Stimulated activated CD8-positive, alpha-beta memory T cell treated with anti-CD3 and anti-CD28 coated beads, Interleukin-4, amount 100 ng/mL, for 24 hours (primary cell): ENCODE measurements around the gene GALE.
"Not testable (repeated sequence)": the region's sequence is repeated elsewhere in the genome, so short reads cannot be mapped to it uniquely, and the experiment has no call there.

Experiments
- DNase-seq: peaks from one replicate; pipeline ENCODE4 v3.0.0-alpha.2; 2020; ENCODE audit warnings: low read depth

GALE gene

GRCh38 chr1:23809751-23810171, 9.2 kb upstream of the GALE start:
- peak; percentile 70 for DNase-seq

- no peak for DNase-seq
Observed at GRCh38 chr1:23807453-23807852, 6.9 kb upstream of the GALE start.

DNA sequence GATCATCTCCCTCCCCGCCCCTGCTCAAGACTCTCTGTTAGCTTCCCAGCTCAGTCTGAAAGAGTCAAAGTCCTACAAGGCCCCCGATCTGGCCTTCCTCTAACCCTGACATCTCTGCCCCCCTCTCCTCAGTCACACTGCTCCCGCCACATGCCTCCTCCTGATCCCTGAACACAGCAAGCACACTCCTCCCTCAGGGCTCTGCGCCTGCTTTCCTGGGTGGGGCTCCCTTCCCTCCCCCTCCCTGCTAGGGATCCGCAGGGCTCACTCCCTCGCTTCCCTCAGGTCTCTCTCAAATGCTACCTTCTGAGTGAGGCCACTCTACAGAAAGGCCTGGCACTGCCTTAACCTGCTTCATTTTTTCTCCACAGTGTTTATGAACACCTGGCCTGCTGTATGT, 5.7 kb upstream of the GALE start:
- no peak for DNase-seq

DNA sequence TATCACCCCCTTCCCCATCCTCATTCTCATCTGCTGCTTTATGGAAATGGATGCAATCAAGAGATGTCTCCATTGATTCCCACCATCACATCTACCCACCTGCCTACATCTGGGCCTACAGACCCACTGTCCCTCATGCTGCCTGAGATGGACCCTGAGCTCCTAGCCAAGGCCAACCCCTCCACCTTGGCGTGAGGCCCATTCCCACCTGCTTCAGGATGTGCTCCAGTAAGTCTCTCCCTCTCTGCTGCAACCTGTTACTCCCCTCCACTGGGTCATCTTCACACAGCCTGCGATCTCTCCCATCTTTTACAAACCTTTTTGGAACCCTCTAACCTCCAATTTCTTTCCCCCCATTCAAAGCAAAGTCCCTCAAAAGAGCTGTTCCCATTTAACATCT, 4.5 kb upstream of the GALE start:
- no peak for DNase-seq

DNA sequence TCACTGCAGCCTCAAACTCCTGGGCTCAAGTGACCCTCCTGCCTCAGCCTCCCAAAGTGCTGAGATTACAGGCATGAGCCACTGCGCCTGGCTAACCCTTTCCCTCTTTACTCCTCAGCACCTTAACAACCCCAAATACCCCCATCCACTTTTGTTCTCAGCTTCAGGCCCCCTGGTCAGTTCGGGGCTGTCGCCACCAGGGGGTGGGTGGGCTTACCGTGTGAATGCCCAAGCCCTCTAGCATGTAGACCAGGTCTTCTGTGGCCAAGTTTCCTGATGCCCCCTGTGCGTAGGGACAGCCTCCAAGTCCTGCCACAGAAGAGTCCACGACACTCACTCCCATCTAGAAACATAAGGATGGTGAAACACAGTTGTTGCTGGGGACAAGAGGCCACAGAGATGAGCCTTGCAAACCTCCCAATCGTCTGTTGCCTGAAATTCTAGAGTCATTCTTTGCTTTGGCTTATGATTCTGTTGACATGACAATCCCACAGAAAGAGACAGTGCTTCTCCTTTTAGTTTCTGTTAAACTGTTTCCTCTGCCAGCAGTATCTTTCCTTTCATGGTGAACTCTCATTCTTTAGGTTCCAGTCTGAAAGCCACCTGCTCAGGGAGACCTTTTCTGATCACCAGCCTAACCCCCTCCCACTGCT, 3.8 kb upstream of the GALE start:
- no peak for DNase-seq

DNA sequence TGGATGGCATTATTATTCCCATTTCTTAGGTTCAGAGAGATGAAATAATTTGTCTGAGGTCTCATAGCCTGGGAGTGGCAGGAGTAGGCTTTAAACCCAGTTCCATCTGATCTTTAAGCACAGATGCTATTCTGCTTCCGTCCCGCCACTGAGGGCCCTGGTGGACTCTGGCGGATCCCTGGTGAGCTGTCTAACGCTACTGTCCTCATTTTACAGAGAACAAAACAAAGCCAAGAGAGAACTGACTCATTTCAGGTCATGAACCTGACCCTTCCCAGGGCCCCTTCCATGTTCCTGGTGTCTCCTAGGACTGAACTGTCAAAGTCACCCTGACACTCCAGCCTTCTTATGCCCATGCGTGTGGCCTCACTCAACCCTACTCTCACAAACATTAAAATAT, 3.1 kb upstream of the GALE start:
- no peak for DNase-seq

- not testable (repeated sequence) for DNase-seq
Observed at GRCh38 chr1:23802809-23803342, 2.3 kb upstream of the GALE start.

- DNase-seq = no peak
Observed at GRCh38 chr1:23801876-23802275, 1.3 kb upstream of the GALE start.

DNA sequence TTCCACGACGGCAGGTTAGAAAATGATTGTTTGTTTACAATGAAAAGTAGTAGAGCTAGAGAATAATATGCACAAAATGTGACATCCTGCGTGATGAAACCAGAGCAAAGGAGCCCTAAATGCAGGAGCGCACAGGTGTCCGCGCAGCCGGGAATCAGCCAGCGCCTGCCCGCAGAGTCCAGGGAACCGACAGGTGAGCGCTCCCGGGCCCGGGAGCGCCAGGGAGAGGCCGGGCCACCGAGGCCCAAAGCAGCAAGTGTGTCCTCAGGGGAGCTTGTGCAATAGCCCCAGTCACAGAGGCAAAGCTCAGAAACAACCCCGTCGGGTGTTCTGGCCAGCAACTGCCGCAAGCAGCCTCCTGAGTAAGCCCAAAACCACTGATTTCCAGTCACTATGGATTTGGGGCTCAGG, 789 bp upstream of the GALE start:
- no peak for DNase-seq

DNA sequence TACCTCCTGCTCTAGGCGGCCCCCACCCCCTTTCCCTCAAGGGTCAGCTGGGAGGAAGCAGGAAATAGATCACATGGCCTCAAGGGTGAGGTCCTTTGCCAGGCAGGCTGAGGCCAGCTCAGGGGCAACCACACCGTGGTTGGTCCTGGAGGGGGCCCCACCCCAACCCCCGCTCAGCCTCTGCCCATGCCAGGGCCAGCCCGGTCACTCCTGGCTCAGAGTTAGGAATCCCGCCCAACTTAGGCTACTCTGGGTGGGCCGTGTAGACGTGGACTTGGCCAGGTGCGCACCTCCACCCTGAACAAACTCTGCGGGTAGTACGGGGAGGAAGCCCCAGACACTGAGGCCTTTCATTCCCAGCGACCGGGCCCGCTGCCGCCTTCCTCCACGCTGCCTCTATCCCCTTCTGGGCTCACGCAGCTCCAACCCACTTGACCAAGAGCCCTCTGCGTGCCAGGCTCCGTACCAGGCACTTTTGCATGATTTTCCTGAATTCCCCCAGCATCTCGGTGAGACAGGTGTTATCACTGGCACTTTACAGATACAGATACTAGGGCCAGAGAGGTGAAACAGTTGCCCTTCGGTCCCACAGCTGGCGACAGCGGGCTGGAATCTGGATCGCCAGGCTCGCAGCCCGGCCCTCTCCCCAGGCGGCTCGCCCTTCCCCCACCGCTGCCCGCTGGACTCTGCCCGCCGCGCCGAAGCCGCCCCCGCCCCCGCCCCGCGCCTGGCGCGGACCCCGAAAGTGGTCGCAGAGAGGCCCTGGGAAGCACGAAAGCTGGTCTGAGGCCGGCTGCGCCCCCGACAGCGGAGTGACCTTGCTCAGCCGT, 769 bp downstream of the GALE start:
- DNase-seq = no peak

DNA sequence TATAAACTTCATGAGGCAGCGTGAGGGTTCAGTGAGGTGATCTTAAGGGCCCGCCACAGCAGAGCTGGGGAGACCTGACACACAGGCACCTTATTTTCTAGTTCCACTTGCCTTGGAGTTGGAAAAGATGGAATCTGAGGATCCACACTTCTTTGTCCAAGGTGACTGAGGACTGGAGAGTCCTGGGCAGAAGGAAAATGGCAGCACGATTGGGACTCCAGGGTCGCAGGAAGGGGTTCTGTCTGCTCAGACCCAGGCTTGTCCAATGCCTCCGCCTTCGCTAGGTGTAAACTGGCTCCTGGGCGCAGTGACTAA, 1.3 kb downstream of the GALE start:
- no peak for DNase-seq

DNA sequence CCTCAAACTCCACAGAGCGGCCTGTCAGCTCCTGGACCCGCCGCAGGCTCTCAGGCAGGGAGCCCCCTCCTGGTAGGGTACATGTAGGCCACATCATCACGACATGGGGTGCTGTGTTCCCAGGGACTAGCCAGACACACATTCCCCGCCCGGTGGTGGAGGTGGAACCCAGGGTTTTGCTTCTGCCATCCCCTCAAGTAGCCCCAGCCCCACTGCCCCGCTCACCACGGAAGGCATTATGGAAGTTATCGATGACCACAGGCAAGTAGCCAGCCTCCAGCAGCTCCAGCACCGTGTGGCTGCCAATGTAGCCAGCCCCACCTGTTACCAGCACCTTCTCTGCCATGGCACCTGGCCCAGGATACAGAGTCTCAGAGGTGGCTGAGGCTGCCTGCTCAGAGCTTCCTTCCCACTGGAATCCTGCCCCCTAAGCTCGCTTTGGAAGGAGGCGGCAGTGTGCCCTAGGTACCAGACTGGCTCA, 1.9 kb downstream of the GALE start:
- no peak for DNase-seq

- DNase-seq = no peak
Observed at GRCh38 chr1:23797478-23798448, 2.8 kb downstream of the GALE start.

- DNase-seq = no peak
Observed at GRCh38 chr1:23796466-23797271, 3.9 kb downstream of the GALE start.

DNA sequence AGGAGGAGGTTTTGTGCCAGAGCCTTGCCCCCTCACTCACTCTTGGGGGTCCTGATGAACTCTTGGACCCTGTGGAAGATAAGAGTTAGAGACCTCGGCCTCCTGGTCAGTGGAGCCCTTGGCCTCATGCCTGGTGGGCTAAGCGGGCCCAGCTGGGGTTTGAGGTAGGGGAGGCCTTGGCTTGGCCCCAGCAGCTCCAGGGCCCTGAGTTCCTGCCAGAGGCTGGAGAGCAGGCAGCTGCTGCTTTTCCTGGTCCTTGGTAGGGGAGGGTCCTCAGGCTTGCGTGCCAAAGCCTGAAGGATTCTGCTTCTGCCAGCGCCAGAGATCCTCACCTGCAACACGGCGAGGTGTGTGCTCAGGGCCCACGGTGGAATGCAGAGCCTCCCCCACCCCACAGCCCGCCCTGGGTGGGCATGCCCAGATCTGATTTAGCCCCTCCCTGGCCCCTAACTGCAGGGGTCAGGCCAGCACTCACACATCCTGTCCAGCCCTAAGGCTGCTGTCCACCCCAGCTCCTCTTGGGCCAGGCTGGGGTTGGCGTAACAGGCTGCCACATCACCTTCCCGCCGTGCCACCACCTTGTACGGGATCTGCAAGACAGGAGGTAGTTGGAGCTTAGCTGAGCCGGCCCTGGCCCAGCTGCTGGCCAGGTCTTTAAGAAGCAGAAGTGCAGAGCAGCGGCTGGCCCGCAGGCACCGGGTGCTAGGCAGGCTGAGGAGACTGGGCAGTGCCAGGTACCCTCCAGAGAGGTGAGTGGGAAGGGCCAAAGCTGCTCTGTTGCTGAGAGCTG, 4.7 kb downstream of the GALE start:
- no peak for DNase-seq

- DNase-seq = not testable (repeated sequence)
Observed at GRCh38 chr1:23794732-23795182, 5.8 kb downstream of the GALE start.

GRCh38 chr1:23793861-23794731, 6.5 kb downstream of the GALE start:
- DNase-seq = no peak

DNA sequence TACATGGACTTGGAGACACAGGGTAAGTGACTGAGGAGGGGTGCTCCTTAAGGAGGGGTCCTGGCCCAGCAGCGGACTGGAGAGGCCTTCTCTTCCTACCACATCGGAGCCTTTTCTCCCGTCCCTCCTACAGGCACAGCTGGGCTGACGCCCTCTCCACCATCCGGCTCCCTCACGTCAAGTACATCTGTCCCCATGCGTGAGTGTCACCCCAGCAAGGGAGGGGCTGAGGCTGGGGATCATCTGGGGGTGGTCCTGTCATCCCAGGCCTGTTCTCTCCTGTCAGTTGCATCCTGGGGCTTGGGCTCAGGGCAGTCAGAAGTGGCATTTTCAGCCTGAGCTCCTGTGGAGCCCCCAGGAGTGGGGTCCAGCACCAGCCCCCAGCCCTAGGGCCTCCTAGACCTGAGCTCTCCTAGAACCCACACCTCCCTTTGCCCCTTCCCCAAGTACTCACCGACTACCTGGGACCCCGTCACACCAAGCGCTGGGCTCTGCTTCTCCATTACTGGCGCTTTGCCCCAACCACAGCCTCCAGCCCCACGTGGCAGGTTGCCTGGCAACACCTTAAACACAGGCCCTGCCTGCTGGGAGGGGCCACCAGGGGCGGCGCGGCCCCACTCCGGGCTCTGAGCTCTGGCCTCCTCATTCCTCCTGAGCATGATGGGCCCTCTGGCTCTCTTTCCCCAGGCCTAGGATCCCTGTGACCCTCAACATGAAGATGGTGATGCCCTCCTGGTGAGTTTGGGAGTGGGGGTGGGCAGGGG, 7.4 kb downstream of the GALE start:
- DNase-seq = no peak
